HEK293 (cell line): ENCODE results near the gene CAPN5.

Source experiments
- CTCF ChIA-PET: fragments of 350-600 bp; formaldehyde crosslinking; extraction: SDS; loops from one replicate; lab custom pipeline; 2021; ENCODE audit warnings: antibody characterized with exemption; lab: Yijun Ruan, JAX
- POLR2A ChIA-PET: fragments of 300-600 bp; formaldehyde crosslinking; extraction: SDS; loops from one replicate; lab custom pipeline; 2020; ENCODE audit warnings: antibody characterized with exemption, inconsistent platforms; lab: Yijun Ruan, JAX
- H3K27ac ChIP-seq: fragments of 200-500 bp; sonication (Bioruptor generic); 2 replicates; pipeline ENCODE4 v1.5.1; 2014; ENCODE audit warnings: low read depth, low read length, control low read depth, inconsistent platforms; ENCODE audit errors: extremely low read depth
- H3K36me3 ChIP-seq, 2 experiments: fragments of 200-500 bp in 1 of 2; sonication (Bioruptor generic) in 1 of 2; 1 replicate in 1 of 2; 2 replicates in 1 of 2; pipeline ENCODE4 v1.5.1; 2014 to 2017; ENCODE audit warnings: inconsistent platforms in 2 of 2, low read length in 2 of 2; ENCODE audit not compliant: control insufficient read depth in 2 of 2, insufficient read depth in 1 of 2
- H3K4me1 ChIP-seq: fragments of 200-500 bp; sonication (Bioruptor generic); 2 replicates; pipeline ENCODE4 v1.5.1; 2014; ENCODE audit warnings: mild to moderate bottlenecking, low read length, inconsistent platforms; ENCODE audit not compliant: control insufficient read depth, insufficient read depth
- H3K4me3 ChIP-seq: 2 replicates; pipeline ENCODE4 v1.5.1; 2011; ENCODE audit warnings: low read depth, mild to moderate bottlenecking, control low read depth, low read length, moderate library complexity
- H3K9me3 ChIP-seq: fragments of 200-500 bp; sonication (Bioruptor generic); 2 replicates; pipeline ENCODE4 v1.5.1; 2014; ENCODE audit warnings: low read depth, low read length, inconsistent platforms; ENCODE audit not compliant: control insufficient read depth, insufficient read depth
- AEBP2 ChIP-seq: fragments of 450-650 bp; formaldehyde crosslinking; IDR thresholded peaks from 2 replicates; pipeline ENCODE4 v1.5.1; 2016; ENCODE audit warnings: missing biosample characterization, missing genetic modification characterization, borderline replicate concordance
- ATF2 ChIP-seq: fragments of 450-650 bp; formaldehyde crosslinking; IDR thresholded peaks from 2 replicates; pipeline ENCODE4 v1.5.1; 2016; ENCODE audit warnings: missing biosample characterization, missing genetic modification characterization, low read depth
- BCL6B ChIP-seq: fragments of 450-650 bp; formaldehyde crosslinking; IDR thresholded peaks from 2 replicates; pipeline ENCODE4 v1.5.1; 2017; ENCODE audit warnings: missing biosample characterization, missing genetic modification characterization
- HOXA7 ChIP-seq: sonication (generic); formaldehyde crosslinking; IDR thresholded peaks from 2 replicates; pipeline ENCODE4 v1.8.1; 2022; ENCODE audit warnings: missing genetic modification reagents, borderline replicate concordance
- IKZF3 ChIP-seq: fragments of 450-650 bp; IDR thresholded peaks from 2 replicates; pipeline ENCODE4 v1.5.0; 2018; ENCODE audit warnings: missing biosample characterization, mild to moderate bottlenecking, missing genetic modification characterization, moderate library complexity
- MZF1 ChIP-seq: fragments of 450-650 bp; formaldehyde crosslinking; IDR thresholded peaks from 2 replicates; pipeline ENCODE4 v1.5.1; 2017; ENCODE audit warnings: missing biosample characterization, missing genetic modification characterization, borderline replicate concordance
- PATZ1 ChIP-seq: fragments of 450-650 bp; formaldehyde crosslinking; IDR thresholded peaks from 2 replicates; pipeline ENCODE4 v1.5.1; 2016; ENCODE audit warnings: missing biosample characterization, missing genetic modification characterization
- ZFHX2 ChIP-seq: fragments of 450-650 bp; formaldehyde crosslinking; conservative IDR thresholded peaks from 2 replicates; pipeline ENCODE4 v1.5.1; 2016; ENCODE audit warnings: missing biosample characterization, missing genetic modification characterization
- ZNF148 ChIP-seq: fragments of 450-650 bp; formaldehyde crosslinking; IDR thresholded peaks from 2 replicates; pipeline ENCODE4 v1.5.0; 2017; ENCODE audit warnings: missing biosample characterization, missing genetic modification characterization, borderline replicate concordance
- ZNF239 ChIP-seq: fragments of 450-650 bp; formaldehyde crosslinking; IDR thresholded peaks from 2 replicates; pipeline ENCODE4 v1.5.1; 2016; ENCODE audit warnings: missing biosample characterization, missing genetic modification characterization
- ZNF335 ChIP-seq: fragments of 450-650 bp; formaldehyde crosslinking; conservative IDR thresholded peaks from 2 replicates; pipeline ENCODE4 v1.5.1; 2016; ENCODE audit warnings: missing biosample characterization, missing genetic modification characterization
- ZNF394 ChIP-seq: fragments of 450-650 bp; formaldehyde crosslinking; IDR thresholded peaks from 2 replicates; pipeline ENCODE4 v1.5.1; 2016; ENCODE audit warnings: missing biosample characterization, missing genetic modification characterization, mild to moderate bottlenecking, moderate library complexity, borderline replicate concordance
- ZNF433 ChIP-seq: fragments of 450-650 bp; formaldehyde crosslinking; IDR thresholded peaks from 2 replicates; pipeline ENCODE4 v1.5.1; 2016; ENCODE audit warnings: missing biosample characterization, missing genetic modification characterization, low read depth
- ZNF600 ChIP-seq: fragments of 450-650 bp; formaldehyde crosslinking; IDR thresholded peaks from 2 replicates; pipeline ENCODE4 v1.5.1; 2016; ENCODE audit warnings: missing biosample characterization, missing genetic modification characterization
- ZNF610 ChIP-seq: fragments of 450-650 bp; formaldehyde crosslinking; IDR thresholded peaks from 2 replicates; pipeline ENCODE4 v1.5.1; 2016; ENCODE audit warnings: missing biosample characterization, missing genetic modification characterization, borderline replicate concordance
- ZNF626 ChIP-seq: fragments of 450-650 bp; sonication (Bioruptor Pico); formaldehyde crosslinking; IDR thresholded peaks from 2 replicates; pipeline ENCODE4 v1.5.1; 2018; ENCODE audit warnings: missing biosample characterization, missing genetic modification characterization, inconsistent platforms
- ZNF692 ChIP-seq: fragments of 450-650 bp; formaldehyde crosslinking; IDR thresholded peaks from 2 replicates; pipeline ENCODE4 v1.5.1; 2016; ENCODE audit warnings: missing biosample characterization, missing genetic modification characterization
- ZNF704 ChIP-seq: fragments of 450-650 bp; formaldehyde crosslinking; IDR thresholded peaks from 2 replicates; pipeline ENCODE4 v1.5.1; 2016; ENCODE audit warnings: missing biosample characterization, missing genetic modification characterization
- ZNF776 ChIP-seq: fragments of 450-650 bp; formaldehyde crosslinking; IDR thresholded peaks from 2 replicates; pipeline ENCODE4 v1.5.0; 2017; ENCODE audit warnings: missing biosample characterization, missing genetic modification characterization, borderline replicate concordance
- ZNF830 ChIP-seq: fragments of 450-650 bp; IDR thresholded peaks from 2 replicates; pipeline ENCODE4 v1.5.0; 2018; ENCODE audit warnings: missing biosample characterization, missing genetic modification characterization, low read depth, mild to moderate bottlenecking, moderate library complexity
- ZNF843 ChIP-seq: fragments of 450-650 bp; formaldehyde crosslinking; IDR thresholded peaks from 2 replicates; pipeline ENCODE4 v1.5.1; 2016; ENCODE audit warnings: missing biosample characterization, missing genetic modification characterization
- ZXDB ChIP-seq: fragments of 450-650 bp; formaldehyde crosslinking; IDR thresholded peaks from 2 replicates; pipeline ENCODE4 v1.5.1; 2016; ENCODE audit warnings: missing biosample characterization, missing genetic modification characterization

CAPN5 gene

GRCh38 chr11:77113382-77114088 is 46.8 kb downstream of the CAPN5 start (continued):
- TF ChIP-seq ZNF148 (no peak), ZNF239 (tag by site-specific recombination) (no peak), AEBP2 (tag by site-specific recombination) (no peak)

GRCh38 chr11:77114089-77114463 is 47.3 kb downstream of the CAPN5 start:
- Histone ChIP-seq H3K36me3 (no peaks in the 10 kb centered on the region), H3K9me3 (no peaks in the 10 kb centered on the region), H3K4me1 (no peaks in the 10 kb centered on the region), H3K4me3 (no peak overlapping the region), H3K27ac (no peak overlapping the region)
- TF ChIP-seq MZF1 (tag by site-specific recombination) (no peak), ZNF433 (tag by site-specific recombination) (no peak), ZXDB (no peak), ZNF830 (tag by site-specific recombination) (no peak), ZNF692 (tag by site-specific recombination) (no peak), PATZ1 (tag by site-specific recombination) (no peak), ATF2 (tag by site-specific recombination) (no peak), HOXA7 (CRISPR knock-in tag) (no peak), ZNF776 (no peak), BCL6B (tag by site-specific recombination) (no peak), ZNF843 (tag by site-specific recombination) (no peak), IKZF3 (tag by site-specific recombination) (no peak), ZNF704 (tag by site-specific recombination) (no peak), ZNF600 (tag by site-specific recombination) (no peak), ZNF626 (tag by site-specific recombination) (no peak), ZNF610 (tag by site-specific recombination) (no peak), ZNF335 (tag by site-specific recombination) (no peak), ZFHX2 (no peak), ZNF394 (tag by site-specific recombination) (no peak)
- POLR2A ChIA-PET = no interaction called here
- CTCF ChIA-PET = interaction anchor here (0.6 to 2.9 kb wide), 8 partner anchors 7 to 498 kb away, joined by 3 to 15 read pairs (median 4); partner anchors contain the start of gene MYO7A
